K562 (cell line): ENCODE measurements around the gene ZBED4. TPM values are rescaled to one million over a fixed set of nuclear protein-coding genes. Genes with fewer than 3 reads are reported as not detected.

ENCODE experiments used
- ATF4 ChIP-seq: fragments of 450-650 bp; formaldehyde crosslinking; IDR thresholded peaks from 2 replicates; pipeline ENCODE4 v1.4.0; 2022; ENCODE audit warnings: mild to moderate bottlenecking, moderate library complexity
- BACH1 ChIP-seq: fragments of 200-800 bp; sonication (Bioruptor generic); IDR thresholded peaks from 2 replicates; pipeline ENCODE4 v1.6.1; 2016; ENCODE audit warnings: missing genetic modification characterization, missing compliant biosample characterization
- GATAD2A ChIP-seq: fragments of 450-650 bp; IDR thresholded peaks from 2 replicates; pipeline ENCODE4 v1.6.1; 2017
- HSF4 ChIP-seq: fragments of 250-450 bp; sonication (Bioruptor Pico); IDR thresholded peaks from 2 replicates; pipeline ENCODE4 v2.1.2; 2022; ENCODE audit warnings: mild to moderate bottlenecking, moderate library complexity, borderline replicate concordance
- MAZ ChIP-seq, 2 experiments: fragments of 450-650 bp in 1 of 2; sonication (generic) in 1 of 2; formaldehyde crosslinking; IDR thresholded peaks in 1 of 2; conservative IDR thresholded peaks in 1 of 2; 2 replicates each; pipeline versions ENCODE4 v1.4.0 to v1.5.0; 2020; ENCODE audit warnings: mild to moderate bottlenecking in 1 of 2, missing genetic modification reagents in 1 of 2
- MYNN ChIP-seq, 2 experiments: sonication (generic); formaldehyde crosslinking in 1 of 2; IDR thresholded peaks; 2 replicates each; pipeline versions ENCODE4 v1.5.0 to v1.6.1; 2016 to 2020; ENCODE audit warnings: antibody characterized with exemption in 1 of 2, missing genetic modification reagents in 1 of 2
- PURB ChIP-seq: sonication (generic); formaldehyde crosslinking; IDR thresholded peaks from 2 replicates; pipeline ENCODE4 v1.9.0; 2021; ENCODE audit warnings: low read depth, mild to moderate bottlenecking, missing genetic modification reagents
- SOX6 ChIP-seq: fragments of 450-650 bp; IDR thresholded peaks from 2 replicates; pipeline ENCODE4 v1.6.1; 2014; ENCODE audit warnings: mild to moderate bottlenecking
- TBL1XR1 ChIP-seq, 2 experiments: IDR thresholded peaks; 2 replicates each; pipeline ENCODE4 v1.6.1; 2012; ENCODE audit warnings: improper control_type of control experiment in 2 of 2, low read length in 2 of 2, mild to moderate bottlenecking in 1 of 2
- polyA plus RNA-seq, 8 experiments: library from polyadenylated mRNA; depleted of rRNA in 4 of 8; stranded (reverse) in 5 of 8; unstranded in 3 of 8; fragments of >200 nt; fragmentation: Nextera tagmentation in 2 of 8; fragmentation: Illumina TruSeq in 1 of 8; extraction: Ambion mirVana in 2 of 8; extraction: Trizol in 1 of 8; gene quantifications; 2 replicates each; pipeline versions ENCODE4 v1.2.1 to v1.2.3, GENCODE V29; 2011 to 2014; ENCODE audit warnings: inconsistent platforms in 1 of 8, missing spikeins in 1 of 8
- total RNA-seq, 7 experiments: library from RNA; depleted of rRNA in 6 of 7; stranded (reverse); fragments of >200 nt in 6 of 7; fragmentation: Illumina TruSeq in 2 of 7; extraction: Trizol in 2 of 7; gene quantifications; 2 replicates each; pipeline versions ENCODE4 v1.2.1 to v1.2.3, GENCODE V29; 2011 to 2021; ENCODE audit warnings: low replicate concordance in 1 of 7
- TF ChIP-seq, protein P1 (sequence below), 2 experiments: IDR thresholded peaks in 1 of 2; conservative IDR thresholded peaks in 1 of 2; 2 replicates each; pipeline ENCODE4 v1.6.1; 2016; ENCODE audit warnings: low read depth in 2 of 2, mild to moderate bottlenecking in 1 of 2, missing compliant biosample characterization in 1 of 2, missing genetic modification characterization in 1 of 2, moderate library complexity in 1 of 2
- TF ChIP-seq, protein P2 (sequence below): fragments of 250-450 bp; sonication (Bioruptor Pico); IDR thresholded peaks from 2 replicates; pipeline ENCODE4 v1.9.0; 2021; ENCODE audit warnings: mild to moderate bottlenecking

The ZBED4 gene
- total and polyA plus RNA-seq, 9 of the 15 experiments (the other 6 are each of a cell fraction or from before 2014, with no cell fraction given), result 1.5 to 16.8 (median 7.4) TPM

- TF ChIP-seq, protein P1, sequence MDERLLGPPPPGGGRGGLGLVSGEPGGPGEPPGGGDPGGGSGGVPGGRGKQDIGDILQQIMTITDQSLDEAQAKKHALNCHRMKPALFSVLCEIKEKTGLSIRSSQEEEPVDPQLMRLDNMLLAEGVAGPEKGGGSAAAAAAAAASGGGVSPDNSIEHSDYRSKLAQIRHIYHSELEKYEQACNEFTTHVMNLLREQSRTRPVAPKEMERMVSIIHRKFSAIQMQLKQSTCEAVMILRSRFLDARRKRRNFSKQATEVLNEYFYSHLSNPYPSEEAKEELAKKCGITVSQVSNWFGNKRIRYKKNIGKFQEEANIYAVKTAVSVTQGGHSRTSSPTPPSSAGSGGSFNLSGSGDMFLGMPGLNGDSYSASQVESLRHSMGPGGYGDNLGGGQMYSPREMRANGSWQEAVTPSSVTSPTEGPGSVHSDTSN (CRISPR knock-in tag; IDR thresholded peaks at IDR 0.05; ENCODE audit: low read depth), result no peak
- TF ChIP-seq, protein P1 (tag; conservative IDR thresholded peaks at IDR 0.05; ENCODE audit: low read depth), result no peak
- no peak for TF ChIP-seq SOX6
- TF ChIP-seq HSF4, result no peak
- no peak for TF ChIP-seq TBL1XR1 (IDR thresholded peaks at IDR 0.05; ENCODE audit: low read length in 2 of 2)
- TF ChIP-seq ATF4 (CRISPR knock-in tag), result no peak
- no peak for TF ChIP-seq GATAD2A
- TF ChIP-seq MYNN (IDR thresholded peaks at IDR 0.05), result no peak
- TF ChIP-seq MYNN (CRISPR knock-in tag; IDR thresholded peaks at IDR 0.05), result no peak
- no peak for TF ChIP-seq PURB (CRISPR knock-in tag)
- no peak for TF ChIP-seq BACH1 (tag)
- TF ChIP-seq, protein P2, sequence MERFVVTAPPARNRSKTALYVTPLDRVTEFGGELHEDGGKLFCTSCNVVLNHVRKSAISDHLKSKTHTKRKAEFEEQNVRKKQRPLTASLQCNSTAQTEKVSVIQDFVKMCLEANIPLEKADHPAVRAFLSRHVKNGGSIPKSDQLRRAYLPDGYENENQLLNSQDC (CRISPR knock-in tag), result no peak
- TF ChIP-seq MAZ (CRISPR knock-in tag; conservative IDR thresholded peaks at IDR 0.05 in 1 of 2, IDR thresholded peaks at IDR 0.05 in 1 of 2), result no peak
Observed at GRCh38 chr22:49867303-49868265, 13.9 kb downstream of the ZBED4 start (continued).
